Trophoblast cell (in vitro differentiated cells and primary cell): ENCODE data around the gene RPL14.
"Not testable (repeated sequence)": the region's sequence is repeated elsewhere in the genome, so short reads cannot be mapped to it uniquely, and the experiment has no call there.

ENCODE experiments used
- DNase-seq, 2 donors: peaks; one replicate each; pipeline ENCODE4 v3.0.0-alpha.2; 2016
- H2AFZ ChIP-seq: 2 replicates; pipeline ENCODE4 v1.6.1; 2013; ENCODE audit warnings: low read length, moderate library complexity, mild to moderate bottlenecking; ENCODE audit not compliant: insufficient read depth, poor library complexity
- H2AK5ac ChIP-seq: 2 replicates; pipeline ENCODE4 v1.6.1; 2013; ENCODE audit warnings: mild to moderate bottlenecking, low read length
- H2BK120ac ChIP-seq: 2 replicates; pipeline ENCODE4 v1.6.1; 2013; ENCODE audit warnings: low read length, mild to moderate bottlenecking, moderate library complexity; ENCODE audit not compliant: insufficient read depth, poor library complexity
- H2BK12ac ChIP-seq: 2 replicates; pipeline ENCODE4 v1.6.1; 2013; ENCODE audit warnings: mild to moderate bottlenecking, low read length, moderate library complexity
- H2BK5ac ChIP-seq: 2 replicates; pipeline ENCODE4 v1.6.1; 2013; ENCODE audit warnings: low read length, low read depth, moderate library complexity, mild to moderate bottlenecking; ENCODE audit not compliant: poor library complexity
- H3K14ac ChIP-seq: 2 replicates; pipeline ENCODE4 v1.6.1; 2013; ENCODE audit warnings: mild to moderate bottlenecking, low read length
- H3K18ac ChIP-seq: 2 replicates; pipeline ENCODE4 v1.6.1; 2013; ENCODE audit warnings: mild to moderate bottlenecking, low read length
- H3K23ac ChIP-seq: 2 replicates; pipeline ENCODE4 v1.6.1; 2013; ENCODE audit warnings: low read length
- H3K27ac ChIP-seq: 2 replicates; pipeline ENCODE4 v1.5.1; 2013; ENCODE audit warnings: low read depth, mild to moderate bottlenecking, inconsistent platforms, low read length, moderate library complexity
- H3K27me3 ChIP-seq: 2 replicates; pipeline ENCODE4 v1.6.1; 2013; ENCODE audit warnings: inconsistent platforms, mild to moderate bottlenecking, low read length, moderate library complexity; ENCODE audit not compliant: insufficient read depth
- H3K36me3 ChIP-seq, 2 experiments: 1 replicate in 1 of 2; 2 replicates in 1 of 2; pipeline ENCODE4 v1.6.1; 2013; ENCODE audit warnings: low read length in 2 of 2, mild to moderate bottlenecking in 2 of 2, moderate library complexity in 1 of 2; ENCODE audit not compliant: insufficient read depth in 2 of 2, control insufficient read depth in 1 of 2
- H3K4ac ChIP-seq: 2 replicates; pipeline ENCODE4 v1.6.1; 2013; ENCODE audit warnings: low read depth, mild to moderate bottlenecking, low read length, moderate library complexity
- H3K4me1 ChIP-seq, 2 experiments: 1 replicate in 1 of 2; 2 replicates in 1 of 2; pipeline ENCODE4 v1.6.1; 2013; ENCODE audit warnings: low read length in 2 of 2, mild to moderate bottlenecking in 2 of 2, moderate library complexity in 1 of 2; ENCODE audit not compliant: insufficient read depth in 2 of 2, control insufficient read depth in 1 of 2
- H3K4me2 ChIP-seq: 2 replicates; pipeline ENCODE4 v1.6.1; 2013; ENCODE audit warnings: inconsistent platforms, mild to moderate bottlenecking, low read length, moderate library complexity
- H3K4me3 ChIP-seq: 2 replicates; pipeline ENCODE4 v1.5.1; 2013; ENCODE audit warnings: mild to moderate bottlenecking, low read depth, low read length, inconsistent platforms
- H3K79me1 ChIP-seq: one replicate; pipeline ENCODE4 v1.6.1; 2013; ENCODE audit warnings: low read length
- H3K79me2 ChIP-seq: 2 replicates; pipeline ENCODE4 v1.6.1; 2013; ENCODE audit warnings: low read length, mild to moderate bottlenecking; ENCODE audit not compliant: control insufficient read depth, insufficient read depth, poor library complexity
- H3K9ac ChIP-seq: 2 replicates; pipeline ENCODE4 v1.6.1; 2013; ENCODE audit warnings: mild to moderate bottlenecking, low read length
- H3K9me3 ChIP-seq: 2 replicates; pipeline ENCODE4 v1.6.1; 2013; ENCODE audit warnings: low read depth, mild to moderate bottlenecking, control low read depth, inconsistent platforms, low read length; ENCODE audit not compliant: insufficient read depth
- H4K12ac ChIP-seq: 2 replicates; pipeline ENCODE4 v1.6.1; 2013; ENCODE audit warnings: low read depth, mild to moderate bottlenecking, low read length, moderate library complexity
- H4K8ac ChIP-seq: 2 replicates; pipeline ENCODE4 v1.6.1; 2013; ENCODE audit warnings: low read depth, mild to moderate bottlenecking, low read length, moderate library complexity
- H4K91ac ChIP-seq: one replicate; pipeline ENCODE4 v1.6.1; 2013; ENCODE audit warnings: low read depth, mild to moderate bottlenecking, low read length, moderate library complexity
- WGBS: extraction: QIAGEN DNeasy Blood & Tissue Kit; methylation state at CpG from one replicate; pipeline ENCODE4 v1.1.7; 2013; ENCODE audit warnings: missing lambda C conversion rate; ENCODE audit not compliant: insufficient read length, insufficient coverage; ENCODE audit errors: extremely low coverage; 5-methylcytosine and 5-hydroxymethylcytosine counted together

RPL14 gene

DNA sequence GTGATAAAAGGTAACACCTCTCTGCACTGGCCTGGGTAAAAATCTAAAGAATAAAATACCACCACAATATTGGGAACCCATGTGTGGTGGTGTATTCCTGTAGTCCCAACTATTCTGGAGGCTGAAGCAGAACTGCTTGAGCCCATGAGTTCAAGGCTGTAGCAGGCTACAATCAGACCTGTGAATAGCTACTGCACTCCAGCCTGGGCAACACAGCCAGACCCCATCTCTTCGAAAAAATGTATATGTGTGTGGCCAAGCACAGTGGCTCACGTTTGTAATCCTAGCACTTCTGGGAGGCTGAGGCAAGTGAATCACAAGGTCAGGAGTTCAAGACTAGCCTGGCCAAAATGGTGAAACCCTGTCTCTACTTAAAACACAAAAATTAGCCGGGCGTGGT is 1.8 kb upstream of the RPL14 start:
- H3K14ac ChIP-seq: no peak overlapping the region
- H3K23ac ChIP-seq: no peak overlapping the region
- H3K4me1 ChIP-seq: peaks cover 2% of the 10 kb centered on the region in 2 experiments
- H3K9me3 ChIP-seq: no peaks in the 10 kb centered on the region
- peaks cover 11% of the 10 kb centered on the region for H3K79me2 ChIP-seq
- H2BK5ac ChIP-seq: no peak overlapping the region
- WGBS: no CpG with 5 or more reads among the region's 4 CpGs
- H2AFZ ChIP-seq: no peak overlapping the region
- H3K27ac ChIP-seq: no peak overlapping the region
- no peak overlapping the region for H4K91ac ChIP-seq
- peaks cover 10% of the 10 kb centered on the region for H3K79me1 ChIP-seq
- no peak overlapping the region for H2BK120ac ChIP-seq
- no peak overlapping the region for H4K8ac ChIP-seq
- H3K9ac ChIP-seq: no peak overlapping the region
- H3K27me3 ChIP-seq: no peaks in the 10 kb centered on the region
- H2BK12ac ChIP-seq: no peak overlapping the region
- H2AK5ac ChIP-seq: no peak overlapping the region
- H3K18ac ChIP-seq: no peak overlapping the region
- H3K4ac ChIP-seq: no peak overlapping the region
- H4K12ac ChIP-seq: no peak overlapping the region
- H3K36me3 ChIP-seq: peaks cover 9 to 13% of the 10 kb centered on the region in 2 experiments
- no peak overlapping the region for H3K4me3 ChIP-seq
- no peak overlapping the region for H3K4me2 ChIP-seq
- no peak for DNase-seq

DNA sequence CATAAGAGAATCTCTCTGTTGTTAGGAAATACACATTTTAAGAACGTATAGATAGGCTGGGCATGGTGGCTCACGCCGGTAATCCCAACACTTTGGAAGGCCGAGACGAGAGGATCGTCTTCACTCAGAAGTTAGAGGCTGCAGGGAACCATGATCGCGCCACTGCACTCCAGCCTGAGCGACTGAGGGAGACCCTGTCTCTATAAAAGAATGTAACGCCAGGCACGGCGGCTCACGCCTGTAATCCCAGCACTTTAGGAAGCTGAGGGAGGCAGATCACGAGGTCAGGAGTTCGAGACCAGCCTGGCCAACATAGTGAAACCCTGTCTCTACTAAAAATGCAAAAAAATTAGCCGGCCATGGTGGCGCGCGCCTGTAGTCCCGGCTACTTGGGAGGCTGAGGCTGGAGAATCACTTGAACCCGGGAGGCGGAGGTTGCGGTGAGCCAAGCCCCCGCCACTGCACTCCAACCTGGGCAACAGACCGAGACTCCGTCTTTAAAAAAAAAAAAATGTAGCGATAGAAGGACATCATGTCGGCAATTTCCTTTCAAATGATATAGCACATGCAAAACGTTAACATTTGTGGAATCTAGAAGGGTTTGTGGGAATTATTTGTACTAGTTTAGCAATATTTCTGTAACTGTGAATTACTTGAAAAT is 730 bp upstream of the RPL14 start:
- Histone ChIP-seq H3K36me3 (peaks cover 16 to 24% of the 10 kb centered on the region in 2 experiments), H3K9me3 (no peaks in the 10 kb centered on the region), H3K4ac (no peak overlapping the region), H2AFZ (no peak overlapping the region), H3K79me1 (peaks cover 10% of the 10 kb centered on the region), H3K4me2 (peak overlapping the region; percentile 86), H4K8ac (peak overlapping the region; percentile 44), H3K14ac (no peak overlapping the region), H2BK5ac (no peak overlapping the region), H2AK5ac (no peak overlapping the region), H3K9ac (no peak overlapping the region), H3K4me3 (no peak overlapping the region), H3K79me2 (peaks cover 11% of the 10 kb centered on the region), H4K91ac (no peak overlapping the region), H3K27ac (no peak overlapping the region), H2BK12ac (no peak overlapping the region), H3K23ac (no peak overlapping the region), H3K18ac (no peak overlapping the region), H3K27me3 (no peaks in the 10 kb centered on the region), H2BK120ac (no peak overlapping the region), H4K12ac (no peak overlapping the region), H3K4me1 (peaks cover 2% of the 10 kb centered on the region in 2 experiments)
- no CpG with 5 or more reads among the region's 29 CpGs for WGBS
- DNase-seq: peak in 1 of 2 donors; percentile 11

DNA sequence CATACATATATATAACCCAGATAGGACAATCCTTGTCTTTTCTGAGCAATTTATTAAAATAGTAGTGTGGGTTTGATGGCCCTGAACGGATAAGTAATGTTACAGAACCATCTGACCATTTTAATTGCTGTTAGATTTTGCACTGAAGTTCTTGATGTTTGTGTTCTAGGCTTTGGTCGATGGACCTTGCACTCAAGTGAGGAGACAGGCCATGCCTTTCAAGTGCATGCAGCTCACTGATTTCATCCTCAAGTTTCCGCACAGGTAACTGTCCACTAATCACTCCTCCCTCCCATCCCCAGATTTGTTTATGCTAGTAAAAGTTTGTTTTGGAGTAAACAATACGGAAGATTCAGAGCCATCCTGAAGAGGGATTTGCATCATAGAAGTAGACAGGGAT is 1.3 kb downstream of the RPL14 start:
- Histone ChIP-seq H3K4ac (no peak overlapping the region), H3K79me1 (peaks cover 4% of the 10 kb centered on the region), H3K4me2 (no peak overlapping the region), H2BK120ac (no peak overlapping the region), H3K9ac (no peak overlapping the region), H3K4me1 (peaks cover 0 to 2% of the 10 kb centered on the region in 2 experiments), H3K36me3 (peaks cover 29 to 32% of the 10 kb centered on the region in 2 experiments), H3K14ac (no peak overlapping the region), H2BK12ac (no peak overlapping the region), H3K18ac (no peak overlapping the region), H4K91ac (no peak overlapping the region), H3K27me3 (no peaks in the 10 kb centered on the region), H3K79me2 (peaks cover 7% of the 10 kb centered on the region), H3K9me3 (no peaks in the 10 kb centered on the region), H4K12ac (no peak overlapping the region), H2AK5ac (no peak overlapping the region), H3K27ac (no peak overlapping the region), H4K8ac (no peak overlapping the region), H2BK5ac (no peak overlapping the region), H3K4me3 (no peak overlapping the region), H3K23ac (no peak overlapping the region), H2AFZ (no peak overlapping the region)
- no CpG with 5 or more reads among the region's 4 CpGs for WGBS
- no peak for DNase-seq

DNA sequence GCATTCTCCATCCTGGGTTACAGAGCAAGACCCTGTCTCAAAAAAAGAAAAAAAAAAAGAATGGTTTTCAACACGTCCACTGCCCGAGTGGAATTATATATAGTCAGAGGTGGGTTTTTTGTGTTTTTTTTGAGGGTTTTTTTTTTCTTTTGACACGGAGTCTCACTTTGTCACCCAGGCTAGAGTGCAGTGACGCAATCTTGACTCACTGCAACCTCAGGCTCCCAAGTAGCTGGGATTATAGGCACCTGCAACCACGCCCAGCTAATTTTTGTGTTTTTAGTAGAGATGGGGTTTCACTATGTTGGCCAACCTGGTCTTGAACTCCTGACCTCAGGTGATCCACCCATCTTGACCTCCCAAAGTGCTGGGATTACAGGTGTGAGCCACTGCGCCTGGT is 3.3 kb downstream of the RPL14 start:
- not testable (repeated sequence) for H4K91ac ChIP-seq

More for the DNA sequence above, 3.3 kb downstream of the RPL14 start:
- H2BK120ac ChIP-seq, H3K4ac ChIP-seq, H2BK12ac ChIP-seq, H4K12ac ChIP-seq, H3K79me1 ChIP-seq, H3K4me2 ChIP-seq, DNase-seq, H4K8ac ChIP-seq, H3K4me3 ChIP-seq, H2AFZ ChIP-seq, H3K9ac ChIP-seq, H3K4me1 ChIP-seq, H3K23ac ChIP-seq, H3K79me2 ChIP-seq, H3K27me3 ChIP-seq, H2BK5ac ChIP-seq, H3K14ac ChIP-seq, H3K18ac ChIP-seq, H3K27ac ChIP-seq, H3K9me3 ChIP-seq, H2AK5ac ChIP-seq: not testable (repeated sequence)
- no CpG with 5 or more reads among the region's 6 CpGs for WGBS
- peaks cover 32 to 36% of the 10 kb centered on the region in 2 experiments for H3K36me3 ChIP-seq
